Endothelial cell (in vitro differentiated cells): ENCODE measurements around the gene CLHC1. TPM values are rescaled to one million over a fixed set of nuclear protein-coding genes. Genes with fewer than 3 reads are reported as not detected.

Experiments used
- DNase-seq: peaks from one replicate; pipeline ENCODE4 v3.0.0; 2021; ENCODE audit warnings: low spot score
- H3K27ac Mint-ChIP-seq: one replicate; pipeline ENCODE4 v1.8.0; 2021; ENCODE audit warnings: mixed read lengths, inconsistent platforms; ENCODE audit not compliant: unreplicated experiment
- H3K27me3 Mint-ChIP-seq: one replicate; pipeline ENCODE4 v1.8.0; 2021; ENCODE audit warnings: mild to moderate bottlenecking, moderate library complexity, mixed read lengths, inconsistent platforms; ENCODE audit not compliant: unreplicated experiment
- H3K36me3 Mint-ChIP-seq: one replicate; pipeline ENCODE4 v1.8.0; 2021; ENCODE audit warnings: mild to moderate bottlenecking, low read depth, mixed read lengths, inconsistent platforms; ENCODE audit not compliant: unreplicated experiment
- H3K4me1 Mint-ChIP-seq: one replicate; pipeline ENCODE4 v1.8.0; 2021; ENCODE audit warnings: mild to moderate bottlenecking, mixed read lengths, inconsistent platforms; ENCODE audit not compliant: unreplicated experiment
- H3K4me3 Mint-ChIP-seq: one replicate; pipeline ENCODE4 v1.8.0; 2021; ENCODE audit warnings: mild to moderate bottlenecking, mixed read lengths, inconsistent platforms; ENCODE audit not compliant: unreplicated experiment
- H3K9me3 Mint-ChIP-seq: one replicate; pipeline ENCODE4 v1.8.0; 2021; ENCODE audit warnings: mixed read lengths, inconsistent platforms; ENCODE audit not compliant: unreplicated experiment
- CTCF ChIP-seq: fragments of 200-600 bp; sonication (generic); IDR thresholded peaks from one replicate; pipeline ENCODE4 v1.5.0; 2021; ENCODE audit warnings: antibody characterized with exemption; ENCODE audit not compliant: unreplicated experiment
- total RNA-seq: library from RNA; stranded (reverse); fragmentation: NEBNext Ultra II Directional; extraction: Animal tissue kit (Norgen Biotek cat#: 25700); gene quantifications from one replicate; pipeline ENCODE4 v1.2.1, GENCODE V29; 2021; ENCODE audit not compliant: unreplicated experiment

Gene CLHC1
- total RNA-seq, 1 donor from 2014 or later: 20.2 TPM

GRCh38 chr2:55153584-55154299, 78.4 kb downstream of the CLHC1 start:
- H3K4me1 Mint-ChIP-seq: peaks cover 45% of the 10 kb centered on the region

GRCh38 chr2:55152475-55153412, 79.3 kb downstream of the CLHC1 start:
- no peak for DNase-seq
- Mint-ChIP-seq H3K36me3 (peaks cover 4% of the 10 kb centered on the region), H3K27ac (no peak overlapping the region), H3K4me1 (peaks cover 48% of the 10 kb centered on the region), H3K27me3 (peaks cover 10% of the 10 kb centered on the region), H3K4me3 (no peak overlapping the region), H3K9me3 (no peaks in the 10 kb centered on the region)
- no peak for TF ChIP-seq CTCF

More at GRCh38 chr2:55153584-55154299, 78.4 kb downstream of the CLHC1 start:
- no peak for DNase-seq
- Mint-ChIP-seq H3K27ac (no peak overlapping the region), H3K9me3 (no peaks in the 10 kb centered on the region), H3K36me3 (peaks cover 4% of the 10 kb centered on the region), H3K4me3 (no peak overlapping the region), H3K27me3 (peaks cover 10% of the 10 kb centered on the region)
- no peak for TF ChIP-seq CTCF

GRCh38 chr2:55151733-55152433, 80.2 kb downstream of the CLHC1 start:
- no peaks in the 10 kb centered on the region for H3K9me3 Mint-ChIP-seq
- no peak overlapping the region for H3K27ac Mint-ChIP-seq
- H3K27me3 Mint-ChIP-seq: peaks cover 10% of the 10 kb centered on the region
- peaks cover 4% of the 10 kb centered on the region for H3K36me3 Mint-ChIP-seq
- no peak for TF ChIP-seq CTCF
- no peak overlapping the region for H3K4me3 Mint-ChIP-seq
- H3K4me1 Mint-ChIP-seq: peaks cover 40% of the 10 kb centered on the region
- no peak for DNase-seq

DNA sequence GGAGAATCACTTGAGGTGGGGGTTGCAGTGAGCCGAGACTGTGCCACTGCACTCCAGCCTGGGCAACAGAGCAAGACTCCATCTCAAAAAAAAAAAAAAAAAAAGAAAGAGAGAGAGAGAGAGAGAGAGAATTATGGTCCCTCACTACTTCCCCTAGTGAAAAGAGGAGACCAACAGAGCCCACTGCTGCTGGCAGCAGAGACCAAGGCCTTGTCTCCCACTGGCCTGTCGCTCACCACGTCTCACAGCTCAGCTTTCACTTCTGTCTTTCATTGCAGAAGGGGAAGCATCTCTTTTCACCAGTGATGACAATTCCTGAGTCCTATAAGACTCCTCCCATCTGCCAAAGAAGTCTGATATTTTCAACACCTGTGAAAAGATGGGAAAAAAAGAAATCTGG, 81.3 kb downstream of the CLHC1 start:
- H3K36me3 Mint-ChIP-seq: peaks cover 4% of the 10 kb centered on the region
- peaks cover 6% of the 10 kb centered on the region for H3K27me3 Mint-ChIP-seq
- no peaks in the 10 kb centered on the region for H3K9me3 Mint-ChIP-seq
- peaks cover 29% of the 10 kb centered on the region for H3K4me1 Mint-ChIP-seq
- no peak overlapping the region for H3K4me3 Mint-ChIP-seq
- no peak for DNase-seq
- no peak for TF ChIP-seq CTCF
- H3K27ac Mint-ChIP-seq: no peak overlapping the region
